Ovary (tissue), 9 donors: ENCODE results near the gene FAM110A. TPM values are rescaled to one million over a fixed set of nuclear protein-coding genes. Genes with fewer than 3 reads are reported as not detected.

Experiments used
- DNase-seq, 5 donors: peaks; one replicate each; pipeline ENCODE4 v3.0.0-alpha.2; 2019 to 2020
- H3K27ac ChIP-seq, 2 donors: fragments of 200-600 bp; one replicate each; pipeline versions ENCODE4 v1.5.1 to v1.8.0; 2019 to 2022
- H3K27me3 ChIP-seq: fragments of 200-600 bp; one replicate; pipeline ENCODE4 v1.8.0; 2022
- H3K36me3 ChIP-seq: fragments of 200-600 bp; sonication (generic); one replicate; pipeline ENCODE4 v1.5.1; 2019
- H3K4me1 ChIP-seq: one replicate; pipeline ENCODE4 v1.8.1; 2013; ENCODE audit warnings: mild to moderate bottlenecking, moderate library complexity; ENCODE audit not compliant: insufficient read depth
- H3K4me3 ChIP-seq: fragments of 200-600 bp; sonication (generic); one replicate; pipeline ENCODE4 v1.5.1; 2017
- H3K9me3 ChIP-seq, 2 donors: fragments of 200-600 bp in 1 of 2; sonication (generic) in 1 of 2; one replicate each; pipeline versions ENCODE4 v1.5.1 to v1.8.1; 2013 to 2019; ENCODE audit warnings: mild to moderate bottlenecking in 1 of 2, moderate library complexity in 1 of 2
- CTCF ChIP-seq, 3 donors: fragments of 450-650 bp in 2 of 3; fragments of 200-600 bp in 1 of 3; IDR thresholded peaks; one replicate each; pipeline versions ENCODE4 v1.5.1 to v1.8.0; 2016 to 2022; ENCODE audit warnings: antibody characterized with exemption in 3 of 3, mild to moderate bottlenecking in 1 of 3
- EP300 ChIP-seq: sonication (generic); formaldehyde crosslinking; IDR thresholded peaks from one replicate; pipeline ENCODE4 v1.6.1; 2017; ENCODE audit warnings: antibody characterized with exemption
- POLR2A ChIP-seq: fragments of 450-650 bp; IDR thresholded peaks from one replicate; pipeline ENCODE4 v1.6.1; 2017; ENCODE audit warnings: antibody characterized with exemption, mild to moderate bottlenecking, moderate library complexity
- WGBS, 3 donors: extraction: QIAGEN DNeasy Blood & Tissue Kit in 1 of 3; methylation state at CpG; one replicate each; pipeline versions ENCODE4 v1.1.5 to v1.1.7; 2013 to 2017; 5-methylcytosine and 5-hydroxymethylcytosine counted together
- intact Hi-C, 4 donors: fragments of 100-400 bp; cut with DNase I; formaldehyde crosslinking; loops; one replicate each; pipeline versions ENCODE4 v1.11.0 to v1.15.1; 2022 to 2023
- polyA plus RNA-seq, 2 donors: library from polyadenylated mRNA; stranded (reverse); fragments of 200-250 nt in 1 of 2; fragments of 350-450 nt in 1 of 2; fragmentation: Illumina TruSeq in 1 of 2; extraction: RNeasy Lipid Tissue Mini Kit (QIAGEN cat#74804) in 1 of 2; gene quantifications; one replicate each; pipeline ENCODE4 v1.2.3, GENCODE V29; 2013 to 2014
- total RNA-seq, 7 donors: library from RNA; depleted of rRNA in 2 of 7; stranded (reverse); fragments of >200 nt in 2 of 7; fragmentation: NEBNext Ultra II Directional in 3 of 7; extraction: Animal tissue kit (Norgen Biotek cat#: 25700) in 3 of 7; gene quantifications; one replicate each; pipeline versions ENCODE4 v1.1.0 to v1.2.4, GENCODE V29; 2016 to 2023
- donor health status: DM: no; HTN: no; CAD: no; lungs with moderate emphysema.
- donor health status: DM: no; HTN: no; CAD: no.
- donor health status: Bipolar disorder and iron deficiency.
- donor health status: DM: yes; HTN: yes; CAD: no.
- donor health status: DM: no; HTN: no; CAD: no.
- donor health status: DM: yes; HTN: yes; CAD: no.

The FAM110A gene
- total and polyA plus RNA-seq, 9 donors = 2.1 to 6.6 (median 2.9) TPM

GRCh38 chr20:884983-885952 lies 51.8 kb downstream of the FAM110A start:
- H3K27ac ChIP-seq = no peak overlapping the region
- peaks cover 7% of the 10 kb centered on the region for H3K4me1 ChIP-seq
- H3K4me3 ChIP-seq = no peak overlapping the region
- TF ChIP-seq POLR2A = no peak
- TF ChIP-seq CTCF (IDR thresholded peaks at IDR 0.05) = peak in 2 of 3 donors; percentile 49 to 69
- H3K9me3 ChIP-seq = no peaks in the 10 kb centered on the region
- no peaks in the 10 kb centered on the region for H3K27me3 ChIP-seq
- 12 to 15% (median 12%) methylated on average over 41 of the region's 41 CpGs for WGBS, 3 donors
- peak; percentile 60 to 90 (median 79) for DNase-seq
- intact Hi-C loops = loop anchor here in 2 of 4 donors (5.0 to 10.0 kb wide), 3 partner anchors 72 to 330 kb away; no protein-coding TSS in a partner anchor
- no peaks in the 10 kb centered on the region for H3K36me3 ChIP-seq

- H3K27ac ChIP-seq = no peak overlapping the region
- no peaks in the 10 kb centered on the region for H3K27me3 ChIP-seq
- intact Hi-C loops = loop anchor here in 1 of 4 donors (10.0 kb wide), 1 partner anchor 328 kb away; no protein-coding TSS in a partner anchor
Observed at GRCh38 chr20:887137-887536, 53.6 kb downstream of the FAM110A start.

GRCh38 chr20:888057-888456 lies 54.5 kb downstream of the FAM110A start:
- no peak for TF ChIP-seq EP300
- no peak overlapping the region for H3K4me3 ChIP-seq
- peaks cover 16% of the 10 kb centered on the region for H3K4me1 ChIP-seq
- peak in 1 of 5 donors; percentile 44 for DNase-seq
- 22 to 56% (median 42%) methylated on average over 2 of the region's 2 CpGs for WGBS, 3 donors
- no peaks in the 10 kb centered on the region for H3K27me3 ChIP-seq
- no peak overlapping the region for H3K27ac ChIP-seq
- no peaks in the 10 kb centered on the region for H3K36me3 ChIP-seq
- no peaks in the 10 kb centered on the region for H3K9me3 ChIP-seq
- intact Hi-C loops = loop anchor here in 1 of 4 donors (10.0 kb wide), 1 partner anchor 327 kb away; no protein-coding TSS in a partner anchor

More at GRCh38 chr20:887137-887536, 53.6 kb downstream of the FAM110A start:
- no peak for DNase-seq
- WGBS, 3 donors = 83 to 94% (median 93%) methylated on average over 2 of the region's 2 CpGs
- Histone ChIP-seq H3K9me3 (no peaks in the 10 kb centered on the region), H3K4me3 (no peak overlapping the region), H3K4me1 (peaks cover 16% of the 10 kb centered on the region), H3K36me3 (no peaks in the 10 kb centered on the region)
- no peak for TF ChIP-seq POLR2A
- no peak for TF ChIP-seq EP300
- TF ChIP-seq CTCF (IDR thresholded peaks at IDR 0.05) = no peak

- DNase-seq = no peak
- TF ChIP-seq CTCF (IDR thresholded peaks at IDR 0.05) (no peak), POLR2A (no peak), EP300 (no peak)
- H3K27me3 ChIP-seq = no peaks in the 10 kb centered on the region
- H3K36me3 ChIP-seq = no peaks in the 10 kb centered on the region
- 92 to 95% (median 93%) methylated on average over 5 of the region's 5 CpGs for WGBS, 3 donors
- no peak overlapping the region for H3K4me3 ChIP-seq
- no peak overlapping the region for H3K27ac ChIP-seq
- intact Hi-C loops = loop anchor here in 1 of 4 donors (10.0 kb wide), 1 partner anchor 326 kb away; no protein-coding TSS in a partner anchor
- H3K9me3 ChIP-seq = no peaks in the 10 kb centered on the region
- H3K4me1 ChIP-seq = peaks cover 16% of the 10 kb centered on the region
Observed at GRCh38 chr20:889106-889505, 55.6 kb downstream of the FAM110A start.
